ENCODE measurements around the gene SYCE3. TPM values are rescaled to one million over a fixed set of nuclear protein-coding genes. Genes with fewer than 3 reads are reported as not detected.
A peak's percentile ranks its signal among the peaks of the same experiment; 100 is the strongest.

The SYCE3 gene
- total and polyA plus RNA-seq, 9 of the 15 experiments (the other 6 are each of a cell fraction or from before 2014, with no cell fraction given), result 0.56 TPM; not detected in 8

DNA sequence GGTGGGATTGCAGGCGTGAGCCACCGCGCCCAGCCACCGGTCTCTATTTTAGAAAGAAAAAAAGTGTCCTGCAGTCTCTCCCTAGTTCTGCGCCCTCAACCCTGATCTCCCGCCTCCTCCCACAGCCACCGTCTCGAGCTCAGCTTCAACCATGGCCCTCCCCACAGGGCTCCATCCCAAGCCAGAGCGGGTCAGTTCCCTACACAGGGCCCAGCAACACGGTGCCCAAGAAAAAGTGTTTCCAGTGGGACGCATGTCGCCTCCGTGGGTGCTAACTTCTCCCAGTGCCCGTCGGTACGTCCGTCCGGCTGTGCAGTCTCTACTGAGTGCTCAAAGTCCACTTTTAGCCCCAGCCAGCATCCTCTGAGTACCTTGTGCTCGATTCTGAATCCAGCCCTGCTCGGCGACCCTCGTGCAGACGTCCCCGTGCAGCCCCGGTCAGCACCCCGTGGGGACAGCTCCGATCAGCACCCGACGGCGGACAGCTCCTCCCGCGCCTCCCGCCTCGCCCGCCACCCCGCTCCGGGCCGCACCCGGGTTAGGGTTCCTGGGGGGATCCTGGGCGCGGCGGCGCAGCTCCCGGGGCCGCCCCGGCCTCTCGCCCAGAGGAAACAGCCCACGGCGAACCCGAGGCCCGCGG is 37.2 kb upstream of the SYCE3 start (continued):
- TF ChIP-seq, protein P1, sequence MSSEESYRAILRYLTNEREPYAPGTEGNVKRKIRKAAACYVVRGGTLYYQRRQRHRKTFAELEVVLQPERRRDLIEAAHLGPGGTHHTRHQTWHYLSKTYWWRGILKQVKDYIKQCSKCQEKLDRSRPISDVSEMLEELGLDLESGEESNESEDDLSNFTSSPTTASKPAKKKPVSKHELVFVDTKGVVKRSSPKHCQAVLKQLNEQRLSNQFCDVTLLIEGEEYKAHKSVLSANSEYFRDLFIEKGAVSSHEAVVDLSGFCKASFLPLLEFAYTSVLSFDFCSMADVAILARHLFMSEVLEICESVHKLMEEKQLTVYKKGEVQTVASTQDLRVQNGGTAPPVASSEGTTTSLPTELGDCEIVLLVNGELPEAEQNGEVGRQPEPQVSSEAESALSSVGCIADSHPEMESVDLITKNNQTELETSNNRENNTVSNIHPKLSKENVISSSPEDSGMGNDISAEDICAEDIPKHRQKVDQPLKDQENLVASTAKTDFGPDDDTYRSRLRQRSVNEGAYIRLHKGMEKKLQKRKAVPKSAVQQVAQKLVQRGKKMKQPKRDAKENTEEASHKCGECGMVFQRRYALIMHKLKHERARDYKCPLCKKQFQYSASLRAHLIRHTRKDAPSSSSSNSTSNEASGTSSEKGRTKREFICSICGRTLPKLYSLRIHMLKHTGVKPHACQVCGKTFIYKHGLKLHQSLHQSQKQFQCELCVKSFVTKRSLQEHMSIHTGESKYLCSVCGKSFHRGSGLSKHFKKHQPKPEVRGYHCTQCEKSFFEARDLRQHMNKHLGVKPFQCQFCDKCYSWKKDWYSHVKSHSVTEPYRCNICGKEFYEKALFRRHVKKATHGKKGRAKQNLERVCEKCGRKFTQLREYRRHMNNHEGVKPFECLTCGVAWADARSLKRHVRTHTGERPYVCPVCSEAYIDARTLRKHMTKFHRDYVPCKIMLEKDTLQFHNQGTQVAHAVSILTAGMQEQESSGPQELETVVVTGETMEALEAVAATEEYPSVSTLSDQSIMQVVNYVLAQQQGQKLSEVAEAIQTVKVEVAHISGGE (CRISPR knock-in tag; IDR thresholded peaks at IDR 0.05), result peak in 1 of 3 experiments; percentile 42; a peak in 1 of 6 replicates
- TF ChIP-seq, protein P2, sequence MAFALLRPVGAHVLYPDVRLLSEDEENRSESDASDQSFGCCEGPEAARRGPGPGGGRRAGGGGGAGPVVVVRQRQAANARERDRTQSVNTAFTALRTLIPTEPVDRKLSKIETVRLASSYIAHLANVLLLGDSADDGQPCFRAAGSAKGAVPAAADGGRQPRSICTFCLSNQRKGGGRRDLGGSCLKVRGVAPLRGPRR (CRISPR knock-in tag; IDR thresholded peaks at IDR 0.05), result no peak
- no peak for TF ChIP-seq XRCC4 (IDR thresholded peaks at IDR 0.05; ENCODE audit: extremely low read depth, insufficient read depth, insufficient read length)
- no peak for TF ChIP-seq ZNF384 (IDR thresholded peaks at IDR 0.05; ENCODE audit: low read depth, low read length)
- TF ChIP-seq MYBL2 (IDR thresholded peaks at IDR 0.05; ENCODE audit: low read depth), result no peak
- TF ChIP-seq MYBL2 (CRISPR knock-in tag; IDR thresholded peaks at IDR 0.05; ENCODE audit: borderline replicate concordance), result peak; percentile 59; the same call in 1 of the 2 replicates
- TF ChIP-seq MYNN (IDR thresholded peaks at IDR 0.05), result no peak
- peak; percentile 90 for TF ChIP-seq MYNN (CRISPR knock-in tag; IDR thresholded peaks at IDR 0.05)
- no peak for TF ChIP-seq HDGF (IDR thresholded peaks at IDR 0.05)
- no peak for TF ChIP-seq CCNT2 (IDR thresholded peaks at IDR 0.05; ENCODE audit: borderline replicate concordance, extremely low read depth, insufficient read length, low read depth, low read length)
- TF ChIP-seq, protein P3, sequence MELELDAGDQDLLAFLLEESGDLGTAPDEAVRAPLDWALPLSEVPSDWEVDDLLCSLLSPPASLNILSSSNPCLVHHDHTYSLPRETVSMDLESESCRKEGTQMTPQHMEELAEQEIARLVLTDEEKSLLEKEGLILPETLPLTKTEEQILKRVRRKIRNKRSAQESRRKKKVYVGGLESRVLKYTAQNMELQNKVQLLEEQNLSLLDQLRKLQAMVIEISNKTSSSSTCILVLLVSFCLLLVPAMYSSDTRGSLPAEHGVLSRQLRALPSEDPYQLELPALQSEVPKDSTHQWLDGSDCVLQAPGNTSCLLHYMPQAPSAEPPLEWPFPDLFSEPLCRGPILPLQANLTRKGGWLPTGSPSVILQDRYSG (tag; conservative IDR thresholded peaks at IDR 0.05; ENCODE audit: low read depth), result 0 out of 2 replicates have a peak, but pooled peaks have one; percentile 43
- TF ChIP-seq SOX6 (IDR thresholded peaks at IDR 0.05), result no peak
- TF ChIP-seq ZBTB1 (CRISPR knock-in tag; IDR thresholded peaks at IDR 0.05; ENCODE audit: borderline replicate concordance, low read depth), result peak; percentile 91
- TF ChIP-seq, protein P4, sequence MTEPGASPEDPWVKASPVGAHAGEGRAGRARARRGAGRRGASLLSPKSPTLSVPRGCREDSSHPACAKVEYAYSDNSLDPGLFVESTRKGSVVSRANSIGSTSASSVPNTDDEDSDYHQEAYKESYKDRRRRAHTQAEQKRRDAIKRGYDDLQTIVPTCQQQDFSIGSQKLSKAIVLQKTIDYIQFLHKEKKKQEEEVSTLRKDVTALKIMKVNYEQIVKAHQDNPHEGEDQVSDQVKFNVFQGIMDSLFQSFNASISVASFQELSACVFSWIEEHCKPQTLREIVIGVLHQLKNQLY (CRISPR knock-in tag; conservative IDR thresholded peaks at IDR 0.05), result peak in 1 of 2 experiments; percentile 95; a peak in 1 of 4 replicates
- no peak for TF ChIP-seq CBX2 (IDR thresholded peaks at IDR 0.05; ENCODE audit: insufficient read depth, low read length, poor library complexity, severe bottlenecking)
- TF ChIP-seq TCF7L2 (IDR thresholded peaks at IDR 0.05; ENCODE audit: low read depth, low read length), result no peak
- TF ChIP-seq, protein P5, sequence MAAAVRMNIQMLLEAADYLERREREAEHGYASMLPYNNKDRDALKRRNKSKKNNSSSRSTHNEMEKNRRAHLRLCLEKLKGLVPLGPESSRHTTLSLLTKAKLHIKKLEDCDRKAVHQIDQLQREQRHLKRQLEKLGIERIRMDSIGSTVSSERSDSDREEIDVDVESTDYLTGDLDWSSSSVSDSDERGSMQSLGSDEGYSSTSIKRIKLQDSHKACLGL (CRISPR knock-in tag; IDR thresholded peaks at IDR 0.05; ENCODE audit: borderline replicate concordance, poor library complexity, severe bottlenecking), result peak; percentile 57
- no peak for TF ChIP-seq CREBBP (IDR thresholded peaks at IDR 0.05; ENCODE audit: low read depth, low read length)
- TF ChIP-seq ETV1 (tag; conservative IDR thresholded peaks at IDR 0.05; ENCODE audit: low read depth), result no peak
- TF ChIP-seq, protein P6, sequence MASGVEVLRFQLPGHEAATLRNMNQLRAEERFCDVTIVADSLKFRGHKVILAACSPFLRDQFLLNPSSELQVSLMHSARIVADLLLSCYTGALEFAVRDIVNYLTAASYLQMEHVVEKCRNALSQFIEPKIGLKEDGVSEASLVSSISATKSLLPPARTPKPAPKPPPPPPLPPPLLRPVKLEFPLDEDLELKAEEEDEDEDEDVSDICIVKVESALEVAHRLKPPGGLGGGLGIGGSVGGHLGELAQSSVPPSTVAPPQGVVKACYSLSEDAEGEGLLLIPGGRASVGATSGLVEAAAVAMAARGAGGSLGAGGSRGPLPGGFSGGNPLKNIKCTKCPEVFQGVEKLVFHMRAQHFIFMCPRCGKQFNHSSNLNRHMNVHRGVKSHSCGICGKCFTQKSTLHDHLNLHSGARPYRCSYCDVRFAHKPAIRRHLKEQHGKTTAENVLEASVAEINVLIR (CRISPR knock-in tag; IDR thresholded peaks at IDR 0.05), result no peak

Measured in K562 (cell line).